ENCODE results near the gene ANAPC16. TPM values are rescaled to one million over a fixed set of nuclear protein-coding genes. Genes with fewer than 3 reads are reported as not detected.

ANAPC16 gene
- total and polyA plus RNA-seq, 2 donors (not counting 1 experiment from before 2014, with no cell fraction given), result 104 to 132 TPM

DNA sequence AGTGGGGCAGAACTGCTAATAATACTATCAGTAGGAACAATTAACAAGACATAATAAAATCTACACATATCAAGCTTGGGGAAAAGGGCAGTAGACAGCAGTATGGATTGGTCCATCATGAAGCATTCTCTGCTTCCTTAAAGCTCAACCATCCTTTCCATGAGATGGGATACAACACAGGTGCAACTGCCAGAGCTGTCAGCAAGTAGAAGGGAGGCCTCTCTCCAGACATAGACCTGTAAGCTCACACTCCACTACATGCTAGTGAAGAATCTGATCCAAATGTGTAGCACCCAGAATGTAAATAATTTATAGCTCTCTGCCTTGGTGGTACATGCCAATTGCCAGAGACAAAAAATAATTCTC lies 41.5 kb upstream of the ANAPC16 start:
- no peak overlapping the region for H3K9ac ChIP-seq (ENCODE audit: low read length)
- ChIA-PET POLR2A (no interaction called here), CTCF (interaction anchor here (0.6 to 1.2 kb wide), 5 partner anchors 19 to 168 kb away, joined by 4 read pairs; no protein-coding TSS in a partner anchor)
- no peak overlapping the region for H3K4me2 ChIP-seq (replicated peaks; ENCODE audit: low read depth, low read length, poor library complexity, severe bottlenecking)
- H4K20me1 ChIP-seq (ENCODE audit: control insufficient read depth, insufficient read depth, low read length, poor library complexity, severe bottlenecking), result no peaks in the 10 kb centered on the region
- DNase-seq (no peak), ATAC-seq (ENCODE audit: low read depth) (no peak)
- H3K9me3 ChIP-seq (ENCODE audit: control extremely low read depth in 1 of 3, control insufficient read depth in 2 of 3, insufficient read depth in 1 of 3, low read length in 2 of 3), result no peaks in the 10 kb centered on the region
- peaks cover 3 to 17% of the 10 kb centered on the region in 2 experiments for H3K36me3 ChIP-seq (replicated peaks in 1 of 2; ENCODE audit: control extremely low read depth in 1 of 2, control insufficient read depth in 1 of 2, extremely low read depth in 1 of 2, insufficient read depth in 2 of 2, low read length in 1 of 2)
- Mint-ChIP-seq H3K4me3 (no peak overlapping the region), H3K9me3 (ENCODE audit: insufficient read depth) (no peaks in the 10 kb centered on the region), H3K27me3 (no peaks in the 10 kb centered on the region), H3K4me1 (peaks cover 14% of the 10 kb centered on the region), H3K27ac (peak overlapping the region; percentile 44)
- H3K4me3 ChIP-seq (ENCODE audit: control extremely low read depth in 1 of 5, extremely low read depth in 1 of 5, insufficient read depth in 1 of 5, low read depth in 2 of 5, low read length in 4 of 5), result no peak overlapping the region
- peaks cover 12% of the 10 kb centered on the region in 2 donors for H3K4me1 ChIP-seq (ENCODE audit: control insufficient read depth in 2 of 2, insufficient read depth in 2 of 2, low read length in 2 of 2)
- H3K79me2 ChIP-seq (ENCODE audit: control insufficient read depth, insufficient read depth, low read length), result peaks cover 6% of the 10 kb centered on the region
- H3K27me3 ChIP-seq (replicated peaks in 1 of 4; ENCODE audit: control extremely low read depth in 1 of 4, control insufficient read depth in 3 of 4, insufficient read depth in 4 of 4, low read length in 3 of 4), result no peaks in the 10 kb centered on the region
- TF ChIP-seq, protein P1, sequence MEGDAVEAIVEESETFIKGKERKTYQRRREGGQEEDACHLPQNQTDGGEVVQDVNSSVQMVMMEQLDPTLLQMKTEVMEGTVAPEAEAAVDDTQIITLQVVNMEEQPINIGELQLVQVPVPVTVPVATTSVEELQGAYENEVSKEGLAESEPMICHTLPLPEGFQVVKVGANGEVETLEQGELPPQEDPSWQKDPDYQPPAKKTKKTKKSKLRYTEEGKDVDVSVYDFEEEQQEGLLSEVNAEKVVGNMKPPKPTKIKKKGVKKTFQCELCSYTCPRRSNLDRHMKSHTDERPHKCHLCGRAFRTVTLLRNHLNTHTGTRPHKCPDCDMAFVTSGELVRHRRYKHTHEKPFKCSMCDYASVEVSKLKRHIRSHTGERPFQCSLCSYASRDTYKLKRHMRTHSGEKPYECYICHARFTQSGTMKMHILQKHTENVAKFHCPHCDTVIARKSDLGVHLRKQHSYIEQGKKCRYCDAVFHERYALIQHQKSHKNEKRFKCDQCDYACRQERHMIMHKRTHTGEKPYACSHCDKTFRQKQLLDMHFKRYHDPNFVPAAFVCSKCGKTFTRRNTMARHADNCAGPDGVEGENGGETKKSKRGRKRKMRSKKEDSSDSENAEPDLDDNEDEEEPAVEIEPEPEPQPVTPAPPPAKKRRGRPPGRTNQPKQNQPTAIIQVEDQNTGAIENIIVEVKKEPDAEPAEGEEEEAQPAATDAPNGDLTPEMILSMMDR (IDR thresholded peaks at IDR 0.05), result no peak
- intact Hi-C loops (cut with micrococcal nuclease), result no loop called here
- H3K27ac ChIP-seq (ENCODE audit: low read length in 2 of 2), result peak overlapping the region in 1 of 2 donors; percentile 49
- H2AFZ ChIP-seq (ENCODE audit: insufficient read depth, low read depth, low read length, poor library complexity, severe bottlenecking), result no peak overlapping the region

DNA sequence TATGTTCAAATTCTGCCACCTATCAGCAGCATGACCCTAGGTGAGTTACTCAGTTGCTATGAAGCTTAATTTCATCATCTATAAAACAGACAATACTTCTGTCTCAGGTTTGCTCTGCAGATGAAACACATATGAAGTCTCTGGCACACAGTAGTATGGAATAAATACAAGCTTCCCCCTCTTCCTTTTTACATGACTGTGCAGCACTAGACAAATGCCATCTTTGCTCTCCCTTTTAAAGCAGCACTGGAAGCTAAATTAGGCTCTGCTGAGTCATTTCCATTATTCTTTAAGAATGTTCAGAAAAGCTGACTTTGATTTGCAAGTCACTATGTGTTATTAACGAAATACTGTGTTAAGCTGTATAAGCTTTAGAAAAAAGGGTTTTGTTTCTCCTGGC lies 40.7 kb upstream of the ANAPC16 start:
- WGBS (ENCODE audit: insufficient coverage), result no CpG with 5 or more reads among the region's 1 CpG
- no peak overlapping the region for H3K4me3 ChIP-seq (ENCODE audit: control extremely low read depth in 1 of 5, extremely low read depth in 1 of 5, insufficient read depth in 1 of 5, low read depth in 2 of 5, low read length in 4 of 5)
- H3K4me2 ChIP-seq (replicated peaks; ENCODE audit: low read depth, low read length, poor library complexity, severe bottlenecking), result no peak overlapping the region
- no peak overlapping the region for H3K4me3 Mint-ChIP-seq
- H3K9ac ChIP-seq (ENCODE audit: low read length), result no peak overlapping the region
- no peak for DNase-seq
- H3K4me1 ChIP-seq (ENCODE audit: control insufficient read depth in 2 of 2, insufficient read depth in 2 of 2, low read length in 2 of 2), result peaks cover 12% of the 10 kb centered on the region in 2 donors
- H3K4me1 Mint-ChIP-seq, result peaks cover 14% of the 10 kb centered on the region
- no peak for TF ChIP-seq EZH2 (IDR thresholded peaks at IDR 0.05; ENCODE audit: borderline replicate concordance, insufficient read depth, low read depth, low read length, poor library complexity, severe bottlenecking)
- TF ChIP-seq, protein P1 (IDR thresholded peaks at IDR 0.05), result no peak
- no peaks in the 10 kb centered on the region for H3K27me3 ChIP-seq (replicated peaks in 1 of 4; ENCODE audit: control extremely low read depth in 1 of 4, control insufficient read depth in 3 of 4, insufficient read depth in 4 of 4, low read length in 3 of 4)
- H3K27ac Mint-ChIP-seq, result no peak overlapping the region
- no peak overlapping the region for H2AFZ ChIP-seq (ENCODE audit: insufficient read depth, low read depth, low read length, poor library complexity, severe bottlenecking)
- ChIA-PET CTCF (interaction anchor here (0.6 kb wide), 2 partner anchors 79 to 191 kb away, joined by 3 read pairs; no protein-coding TSS in a partner anchor), POLR2A (no interaction called here)
- H3K36me3 ChIP-seq (replicated peaks in 1 of 2; ENCODE audit: control extremely low read depth in 1 of 2, control insufficient read depth in 1 of 2, extremely low read depth in 1 of 2, insufficient read depth in 2 of 2, low read length in 1 of 2), result peaks cover 4 to 13% of the 10 kb centered on the region in 2 experiments
- H3K27ac ChIP-seq (ENCODE audit: low read length in 2 of 2), result peak overlapping the region in 1 of 2 donors; percentile 28
- peaks cover 6% of the 10 kb centered on the region for H3K79me2 ChIP-seq (ENCODE audit: control insufficient read depth, insufficient read depth, low read length)
- no peaks in the 10 kb centered on the region for H3K9me3 Mint-ChIP-seq (ENCODE audit: insufficient read depth)
- no peaks in the 10 kb centered on the region for H4K20me1 ChIP-seq (ENCODE audit: control insufficient read depth, insufficient read depth, low read length, poor library complexity, severe bottlenecking)
- H3K9me3 ChIP-seq (ENCODE audit: control extremely low read depth in 1 of 3, control insufficient read depth in 2 of 3, insufficient read depth in 1 of 3, low read length in 2 of 3), result no peaks in the 10 kb centered on the region
- H3K27me3 Mint-ChIP-seq, result no peaks in the 10 kb centered on the region
- intact Hi-C loops (cut with micrococcal nuclease), result no loop called here
- ATAC-seq (ENCODE audit: low read depth), result no peak

Data from B cell (primary cell).